Activated B cell treated with CpG ODN at 0.5 μM for 24 hours (primary cell): ENCODE data around the gene TCF12. TPM values are rescaled to one million over a fixed set of nuclear protein-coding genes. Genes with fewer than 3 reads are reported as not detected.

Source experiments
- ATAC-seq: fragments of 200-7000 bp; cut with Tn5 transposase; one replicate; pipeline ENCODE4 v1.10.0; 2021; ENCODE audit warnings: low read depth, mild to moderate bottlenecking, moderate library complexity
- CTCF ChIA-PET: fragments of 350-600 bp; sonication (Branson Sonifier 250); formaldehyde crosslinking; loops from one replicate; lab custom pipeline; 2021; ENCODE audit warnings: antibody characterized with exemption; lab: Charles Lee
- POLR2A ChIA-PET: fragments of 350-600 bp; sonication (Branson Sonifier 250); formaldehyde crosslinking; loops from one replicate; lab custom pipeline; 2021; ENCODE audit warnings: antibody characterized with exemption; lab: Charles Lee
- DNase-seq: peaks from one replicate; pipeline ENCODE4 v3.0.0; 2022
- H3K27ac Mint-ChIP-seq: one replicate; pipeline ENCODE4 v1.8.0; 2020; ENCODE audit warnings: mixed read lengths
- H3K27me3 Mint-ChIP-seq: one replicate; pipeline ENCODE4 v1.8.0; 2021; ENCODE audit warnings: mixed read lengths
- H3K36me3 Mint-ChIP-seq: one replicate; pipeline ENCODE4 v1.8.0; 2021; ENCODE audit warnings: low read depth, mixed read lengths
- H3K4me1 Mint-ChIP-seq: one replicate; pipeline ENCODE4 v1.8.0; 2021; ENCODE audit warnings: mixed read lengths
- H3K4me3 Mint-ChIP-seq: one replicate; pipeline ENCODE4 v1.8.0; 2020; ENCODE audit warnings: mild to moderate bottlenecking, mixed read lengths
- H3K9me3 Mint-ChIP-seq: one replicate; pipeline ENCODE4 v1.8.0; 2020; ENCODE audit warnings: mixed read lengths
- CTCF ChIP-seq: fragments of 200-600 bp; IDR thresholded peaks from one replicate; pipeline ENCODE4 v1.8.0; 2022; ENCODE audit warnings: antibody characterized with exemption, mild to moderate bottlenecking
- intact Hi-C: fragments of 100-400 bp; cut with micrococcal nuclease; formaldehyde crosslinking; loops from one replicate; pipeline ENCODE4 v1.15.1; 2024
- total RNA-seq: library from RNA; stranded (reverse); gene quantifications from 2 replicates; pipeline ENCODE4 v1.2.3, GENCODE V29; 2022

TCF12 gene
- total RNA-seq, 1 donor from 2014 or later, result 119 TPM

- TF ChIP-seq CTCF, result no peak
- no peak overlapping the region for H3K27ac Mint-ChIP-seq
Observed at GRCh38 chr15:57057134-57057930, 138.9 kb downstream of the TCF12 start.

GRCh38 chr15:57059026-57059660 is 140.7 kb downstream of the TCF12 start:
- no peak overlapping the region for H3K27ac Mint-ChIP-seq
- CTCF ChIA-PET, result interaction anchor here (1.1 kb wide), 1 partner anchor 88 kb away, joined by 4 read pairs; no protein-coding TSS in a partner anchor
- no peaks in the 10 kb centered on the region for H3K27me3 Mint-ChIP-seq
- intact Hi-C loops, result no loop called here
- H3K4me1 Mint-ChIP-seq, result peaks cover 33% of the 10 kb centered on the region
- peaks cover 9% of the 10 kb centered on the region for H3K36me3 Mint-ChIP-seq
- no peak overlapping the region for H3K4me3 Mint-ChIP-seq
- TF ChIP-seq CTCF, result no peak
- no peak for DNase-seq
- no peaks in the 10 kb centered on the region for H3K9me3 Mint-ChIP-seq
- POLR2A ChIA-PET, result no interaction called here
- no peak for ATAC-seq

More at GRCh38 chr15:57057134-57057930, 138.9 kb downstream of the TCF12 start:
- Mint-ChIP-seq H3K4me1 (peaks cover 46% of the 10 kb centered on the region), H3K36me3 (peaks cover 6% of the 10 kb centered on the region), H3K27me3 (no peaks in the 10 kb centered on the region), H3K9me3 (no peaks in the 10 kb centered on the region), H3K4me3 (no peak overlapping the region)
- DNase-seq (no peak), ATAC-seq (no peak)
- ChIA-PET POLR2A (no interaction called here), CTCF (no interaction called here)
- intact Hi-C loops, result no loop called here

- no peak for DNase-seq
Observed at GRCh38 chr15:57060799-57061198, 142.4 kb downstream of the TCF12 start.

GRCh38 chr15:57061281-57061680 is 142.8 kb downstream of the TCF12 start:
- H3K27ac Mint-ChIP-seq, result no peak overlapping the region
- POLR2A ChIA-PET, result no interaction called here
- peaks cover 11% of the 10 kb centered on the region for H3K36me3 Mint-ChIP-seq
- intact Hi-C loops, result no loop called here
- no peak for ATAC-seq
- no peaks in the 10 kb centered on the region for H3K27me3 Mint-ChIP-seq
- CTCF ChIA-PET, result no interaction called here
- DNase-seq, result no peak
- no peak for TF ChIP-seq CTCF
- H3K4me1 Mint-ChIP-seq, result peaks cover 24% of the 10 kb centered on the region
- no peaks in the 10 kb centered on the region for H3K9me3 Mint-ChIP-seq
- no peak overlapping the region for H3K4me3 Mint-ChIP-seq

More at GRCh38 chr15:57060799-57061198, 142.4 kb downstream of the TCF12 start:
- no peak for ATAC-seq
- Mint-ChIP-seq H3K4me3 (no peak overlapping the region), H3K27ac (no peak overlapping the region), H3K36me3 (peaks cover 11% of the 10 kb centered on the region), H3K9me3 (no peaks in the 10 kb centered on the region), H3K27me3 (no peaks in the 10 kb centered on the region), H3K4me1 (peaks cover 25% of the 10 kb centered on the region)
- intact Hi-C loops, result no loop called here
- CTCF ChIA-PET, result no interaction called here
- TF ChIP-seq CTCF, result no peak
- POLR2A ChIA-PET, result interaction anchor here (0.7 kb wide), 1 partner anchor 13 kb away, joined by 4 read pairs; no protein-coding TSS in a partner anchor

GRCh38 chr15:57061696-57062095 is 143.3 kb downstream of the TCF12 start:
- ChIA-PET CTCF (no interaction called here), POLR2A (interaction anchor here (0.6 kb wide), 1 partner anchor 87 kb away, joined by 3 read pairs; no protein-coding TSS in a partner anchor)
- intact Hi-C loops, result no loop called here
- no peak for ATAC-seq
- no peak for DNase-seq
- no peak for TF ChIP-seq CTCF
- no peak overlapping the region for H3K27ac Mint-ChIP-seq
- H3K4me1 Mint-ChIP-seq, result peaks cover 23% of the 10 kb centered on the region
- H3K4me3 Mint-ChIP-seq, result no peak overlapping the region
- peaks cover 11% of the 10 kb centered on the region for H3K36me3 Mint-ChIP-seq
- H3K9me3 Mint-ChIP-seq, result no peaks in the 10 kb centered on the region
- H3K27me3 Mint-ChIP-seq, result no peaks in the 10 kb centered on the region
